Epithelial cell of proximal tubule (primary cell): ENCODE results near the gene PRKCH. TPM values are rescaled to one million over a fixed set of nuclear protein-coding genes. Genes with fewer than 3 reads are reported as not detected.

Experiments used
- DNase-seq: peaks from one replicate; pipeline ENCODE4 v3.0.0-alpha.2; 2011; ENCODE audit warnings: low read depth
- H3K4me3 ChIP-seq: 2 replicates; pipeline ENCODE4 v1.5.1; 2011; ENCODE audit warnings: low read depth, mild to moderate bottlenecking, low read length
- total RNA-seq: library from RNA; depleted of rRNA; stranded (reverse); fragments of >200 nt; gene quantifications from 2 replicates; pipeline ENCODE4 v1.2.3, GENCODE V29; 2015
- TF ChIP-seq, protein P1 (sequence below): conservative IDR thresholded peaks from 2 replicates; pipeline ENCODE4 v1.5.1; 2012; ENCODE audit warnings: low read depth, mild to moderate bottlenecking, low read length

PRKCH gene
- total RNA-seq, 1 donor from 2014 or later: 7.6 TPM

GRCh38 chr14:61475316-61475715 lies 153.9 kb downstream of the PRKCH start:
- TF ChIP-seq, protein P1, sequence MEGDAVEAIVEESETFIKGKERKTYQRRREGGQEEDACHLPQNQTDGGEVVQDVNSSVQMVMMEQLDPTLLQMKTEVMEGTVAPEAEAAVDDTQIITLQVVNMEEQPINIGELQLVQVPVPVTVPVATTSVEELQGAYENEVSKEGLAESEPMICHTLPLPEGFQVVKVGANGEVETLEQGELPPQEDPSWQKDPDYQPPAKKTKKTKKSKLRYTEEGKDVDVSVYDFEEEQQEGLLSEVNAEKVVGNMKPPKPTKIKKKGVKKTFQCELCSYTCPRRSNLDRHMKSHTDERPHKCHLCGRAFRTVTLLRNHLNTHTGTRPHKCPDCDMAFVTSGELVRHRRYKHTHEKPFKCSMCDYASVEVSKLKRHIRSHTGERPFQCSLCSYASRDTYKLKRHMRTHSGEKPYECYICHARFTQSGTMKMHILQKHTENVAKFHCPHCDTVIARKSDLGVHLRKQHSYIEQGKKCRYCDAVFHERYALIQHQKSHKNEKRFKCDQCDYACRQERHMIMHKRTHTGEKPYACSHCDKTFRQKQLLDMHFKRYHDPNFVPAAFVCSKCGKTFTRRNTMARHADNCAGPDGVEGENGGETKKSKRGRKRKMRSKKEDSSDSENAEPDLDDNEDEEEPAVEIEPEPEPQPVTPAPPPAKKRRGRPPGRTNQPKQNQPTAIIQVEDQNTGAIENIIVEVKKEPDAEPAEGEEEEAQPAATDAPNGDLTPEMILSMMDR: peak; percentile 71
- DNase-seq: no peak
- no peak overlapping the region for H3K4me3 ChIP-seq

DNA sequence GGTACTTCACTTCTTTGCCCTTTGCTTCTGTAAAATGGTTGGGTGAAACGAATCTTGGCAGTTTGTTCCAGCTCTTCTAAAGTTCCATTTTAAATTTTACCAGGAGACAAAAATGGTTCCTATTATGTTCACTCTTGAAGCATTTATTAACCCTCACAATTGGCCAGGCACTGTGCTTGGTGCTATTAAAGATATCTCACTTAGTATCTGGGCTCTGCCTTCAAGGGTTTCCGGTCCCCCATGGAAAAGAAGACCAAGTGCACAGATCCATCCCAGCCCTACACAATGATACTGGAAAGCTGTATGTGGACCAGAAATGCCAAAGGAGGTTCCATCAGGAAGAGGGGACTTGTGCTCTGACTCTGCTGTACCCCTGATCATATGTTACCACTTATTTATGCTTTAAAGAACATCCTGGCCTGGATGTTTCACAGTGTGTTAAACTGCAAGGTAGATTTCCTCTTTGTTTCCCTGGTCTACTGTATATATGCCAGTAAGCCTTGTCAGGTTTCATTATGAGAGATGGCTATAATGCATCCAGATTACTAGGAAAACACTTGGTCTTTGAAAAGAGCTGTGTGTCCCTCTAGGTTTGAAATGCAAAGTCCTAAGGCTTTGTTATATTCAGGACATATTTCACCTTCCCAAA lies 154.8 kb downstream of the PRKCH start:
- no peak overlapping the region for H3K4me3 ChIP-seq
- no peak for DNase-seq
- TF ChIP-seq, protein P1: no peak

GRCh38 chr14:61476754-61477410 lies 155.5 kb downstream of the PRKCH start:
- no peak overlapping the region for H3K4me3 ChIP-seq
- peak; percentile 86 for DNase-seq
- TF ChIP-seq, protein P1: no peak

GRCh38 chr14:61477712-61478462 lies 156.5 kb downstream of the PRKCH start:
- DNase-seq: no peak
- TF ChIP-seq, protein P1: no peak
- no peak overlapping the region for H3K4me3 ChIP-seq

- TF ChIP-seq, protein P1: no peak
- no peak overlapping the region for H3K4me3 ChIP-seq
- DNase-seq: no peak
Measured at GRCh38 chr14:61478971-61479473, 157.6 kb downstream of the PRKCH start.

- TF ChIP-seq, protein P1: no peak
- H3K4me3 ChIP-seq: no peak overlapping the region
- no peak for DNase-seq
Measured at GRCh38 chr14:61479746-61480502, 158.5 kb downstream of the PRKCH start.
